ENCODE measurements around the gene CCDC81. TPM values are rescaled to one million over a fixed set of nuclear protein-coding genes. Genes with fewer than 3 reads are reported as not detected.
"Not testable (repeated sequence)": the region's sequence is repeated elsewhere in the genome, so short reads cannot be mapped to it uniquely, and the experiment has no call there.

The CCDC81 gene
- polyA plus RNA-seq, 1 donor (not counting 4 experiments of a cell fraction or from before 2014, with no cell fraction given) = 0.42 TPM

DNA sequence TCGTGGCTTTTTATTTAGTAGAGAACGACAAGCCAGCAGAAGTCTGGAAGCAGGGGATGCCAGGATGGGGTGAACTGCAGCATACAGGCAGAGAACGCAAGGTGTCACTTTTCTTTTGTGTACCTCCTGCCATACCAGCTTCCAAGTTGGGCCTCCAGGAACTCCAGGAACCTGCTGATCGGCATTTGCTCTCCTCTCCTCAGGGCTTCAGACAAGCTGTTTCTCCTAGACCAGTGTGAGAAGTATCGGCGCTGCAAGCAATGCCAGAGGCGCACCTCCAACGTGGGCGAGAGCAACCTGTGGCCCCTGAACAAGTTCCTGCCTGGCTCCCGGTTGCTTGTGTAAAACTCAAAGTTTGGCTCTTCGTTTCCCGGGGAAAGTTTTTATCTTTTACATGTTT, 47.7 kb downstream of the CCDC81 start:
- Histone ChIP-seq H3K79me2 (ENCODE audit: control insufficient read depth, insufficient read depth, low read length) (no peaks in the 10 kb centered on the region), H3K4me2 (ENCODE audit: control insufficient read depth, extremely low read depth, insufficient read depth, low read depth, low read length) (no peak overlapping the region), H3K9me3 (ENCODE audit: control insufficient read depth, low read depth, low read length) (no peaks in the 10 kb centered on the region), H2AFZ (ENCODE audit: control insufficient read depth, low read length) (no peak overlapping the region), H3K27ac (ENCODE audit: control insufficient read depth, insufficient read depth, low read length) (no peak overlapping the region), H3K36me3 (ENCODE audit: control insufficient read depth in 2 of 2, extremely low read depth in 1 of 2, insufficient read depth in 2 of 2, low read length in 2 of 2) (no peaks in the 10 kb centered on the region), H3K9ac (ENCODE audit: control insufficient read depth, extremely low read depth, insufficient read depth, low read length) (no peak overlapping the region), H3K4me1 (ENCODE audit: control insufficient read depth, extremely low read depth, insufficient read depth, low read length) (no peaks in the 10 kb centered on the region), H3K9me1 (ENCODE audit: control insufficient read depth, extremely low read depth, insufficient read depth, low read length) (no peaks in the 10 kb centered on the region), H3K27me3 (ENCODE audit: control insufficient read depth, extremely low read depth, insufficient read depth, low read length) (no peaks in the 10 kb centered on the region), H4K20me1 (ENCODE audit: control insufficient read depth, extremely low read depth, insufficient read depth, low read length) (no peaks in the 10 kb centered on the region), H3K4me3 (ENCODE audit: control insufficient read depth in 2 of 3, extremely low read depth in 1 of 3, insufficient read depth in 2 of 3, low read depth in 1 of 3, low read length in 3 of 3) (no peak overlapping the region)
- FAIRE-seq = no peak
- no peak for DNase-seq (ENCODE audit: low read depth, low spot score)
- TF ChIP-seq EZH2 (IDR thresholded peaks at IDR 0.05; ENCODE audit: low read length) = no peak
- TF ChIP-seq, protein P1, sequence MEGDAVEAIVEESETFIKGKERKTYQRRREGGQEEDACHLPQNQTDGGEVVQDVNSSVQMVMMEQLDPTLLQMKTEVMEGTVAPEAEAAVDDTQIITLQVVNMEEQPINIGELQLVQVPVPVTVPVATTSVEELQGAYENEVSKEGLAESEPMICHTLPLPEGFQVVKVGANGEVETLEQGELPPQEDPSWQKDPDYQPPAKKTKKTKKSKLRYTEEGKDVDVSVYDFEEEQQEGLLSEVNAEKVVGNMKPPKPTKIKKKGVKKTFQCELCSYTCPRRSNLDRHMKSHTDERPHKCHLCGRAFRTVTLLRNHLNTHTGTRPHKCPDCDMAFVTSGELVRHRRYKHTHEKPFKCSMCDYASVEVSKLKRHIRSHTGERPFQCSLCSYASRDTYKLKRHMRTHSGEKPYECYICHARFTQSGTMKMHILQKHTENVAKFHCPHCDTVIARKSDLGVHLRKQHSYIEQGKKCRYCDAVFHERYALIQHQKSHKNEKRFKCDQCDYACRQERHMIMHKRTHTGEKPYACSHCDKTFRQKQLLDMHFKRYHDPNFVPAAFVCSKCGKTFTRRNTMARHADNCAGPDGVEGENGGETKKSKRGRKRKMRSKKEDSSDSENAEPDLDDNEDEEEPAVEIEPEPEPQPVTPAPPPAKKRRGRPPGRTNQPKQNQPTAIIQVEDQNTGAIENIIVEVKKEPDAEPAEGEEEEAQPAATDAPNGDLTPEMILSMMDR (optimal IDR thresholded peaks at IDR 0.05 in 1 of 3, IDR thresholded peaks at IDR 0.05 in 1 of 3, conservative IDR thresholded peaks at IDR 0.05 in 1 of 3; ENCODE audit: extremely low read depth in 1 of 3, insufficient read depth in 2 of 3, low read length in 3 of 3) = no peak
- dilution Hi-C loops (cut with MboI; ENCODE audit: extremely low pct_ligation_motif_present, low sequenced_read_pairs) = no loop called here

DNA sequence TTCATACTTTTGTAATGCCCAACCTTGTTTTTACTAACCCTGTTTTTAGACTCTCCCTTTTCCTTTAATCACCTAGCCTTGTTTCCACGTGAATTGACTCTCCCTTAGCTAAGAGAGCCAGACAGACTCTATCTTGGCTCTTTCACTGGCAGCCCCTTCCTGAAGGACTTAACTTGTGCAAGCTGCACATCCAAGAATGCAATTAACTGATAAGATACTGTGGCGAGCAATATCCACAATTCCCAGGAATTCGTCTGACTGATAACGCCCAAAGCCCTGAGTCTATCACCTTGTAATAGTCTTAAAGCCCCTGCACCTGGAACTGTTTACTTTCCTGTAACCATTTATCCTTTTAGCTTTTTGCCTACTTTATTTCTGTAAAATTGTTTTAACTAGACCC, 48.8 kb downstream of the CCDC81 start:
- DNase-seq (ENCODE audit: low read depth, low spot score); dilution Hi-C loops (cut with MboI; ENCODE audit: extremely low pct_ligation_motif_present, low sequenced_read_pairs); H4K20me1 ChIP-seq (ENCODE audit: control insufficient read depth, extremely low read depth, insufficient read depth, low read length); H3K9ac ChIP-seq (ENCODE audit: control insufficient read depth, extremely low read depth, insufficient read depth, low read length); H3K4me2 ChIP-seq (ENCODE audit: control insufficient read depth, extremely low read depth, insufficient read depth, low read depth, low read length); H3K27ac ChIP-seq (ENCODE audit: control insufficient read depth, insufficient read depth, low read length); H2AFZ ChIP-seq (ENCODE audit: control insufficient read depth, low read length); H3K36me3 ChIP-seq (ENCODE audit: control insufficient read depth in 2 of 2, extremely low read depth in 1 of 2, insufficient read depth in 2 of 2, low read length in 2 of 2); H3K9me3 ChIP-seq (ENCODE audit: control insufficient read depth, low read depth, low read length); H3K79me2 ChIP-seq (ENCODE audit: control insufficient read depth, insufficient read depth, low read length); H3K4me3 ChIP-seq (ENCODE audit: control insufficient read depth in 2 of 3, extremely low read depth in 1 of 3, insufficient read depth in 2 of 3, low read depth in 1 of 3, low read length in 3 of 3); FAIRE-seq; H3K4me1 ChIP-seq (ENCODE audit: control insufficient read depth, extremely low read depth, insufficient read depth, low read length); H3K9me1 ChIP-seq (ENCODE audit: control insufficient read depth, extremely low read depth, insufficient read depth, low read length); H3K27me3 ChIP-seq (ENCODE audit: control insufficient read depth, extremely low read depth, insufficient read depth, low read length): not testable (repeated sequence)

DNA sequence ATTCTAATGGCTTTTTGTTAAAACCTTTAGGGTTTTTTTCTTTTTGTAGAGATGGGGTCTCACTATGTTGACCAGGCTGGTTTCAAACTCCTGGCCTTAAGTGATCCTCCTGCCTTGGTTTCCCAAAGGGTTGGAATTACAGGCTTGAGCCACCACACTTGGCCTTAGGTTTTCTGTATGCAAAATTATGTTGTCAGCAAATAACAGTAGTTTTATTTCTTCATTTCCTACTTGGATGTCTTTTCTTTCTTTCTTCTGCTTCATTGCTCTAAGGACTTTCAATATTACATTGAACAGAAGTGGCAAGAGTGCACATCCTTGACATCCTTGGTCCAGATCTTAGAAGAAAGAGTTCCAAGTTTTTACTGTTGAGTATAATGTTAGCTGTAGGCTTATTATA, 52.8 kb downstream of the CCDC81 start:
- Histone ChIP-seq H3K36me3 (ENCODE audit: control insufficient read depth in 2 of 2, extremely low read depth in 1 of 2, insufficient read depth in 2 of 2, low read length in 2 of 2) (no peaks in the 10 kb centered on the region), H3K4me2 (ENCODE audit: control insufficient read depth, extremely low read depth, insufficient read depth, low read depth, low read length) (no peak overlapping the region), H4K20me1 (ENCODE audit: control insufficient read depth, extremely low read depth, insufficient read depth, low read length) (no peaks in the 10 kb centered on the region), H3K4me3 (ENCODE audit: control insufficient read depth in 2 of 3, extremely low read depth in 1 of 3, insufficient read depth in 2 of 3, low read depth in 1 of 3, low read length in 3 of 3) (no peak overlapping the region), H2AFZ (ENCODE audit: control insufficient read depth, low read length) (no peak overlapping the region), H3K9me3 (ENCODE audit: control insufficient read depth, low read depth, low read length) (no peaks in the 10 kb centered on the region), H3K79me2 (ENCODE audit: control insufficient read depth, insufficient read depth, low read length) (no peaks in the 10 kb centered on the region), H3K4me1 (ENCODE audit: control insufficient read depth, extremely low read depth, insufficient read depth, low read length) (no peaks in the 10 kb centered on the region), H3K9ac (ENCODE audit: control insufficient read depth, extremely low read depth, insufficient read depth, low read length) (no peak overlapping the region), H3K27ac (ENCODE audit: control insufficient read depth, insufficient read depth, low read length) (no peak overlapping the region), H3K27me3 (ENCODE audit: control insufficient read depth, extremely low read depth, insufficient read depth, low read length) (no peaks in the 10 kb centered on the region), H3K9me1 (ENCODE audit: control insufficient read depth, extremely low read depth, insufficient read depth, low read length) (no peaks in the 10 kb centered on the region)
- dilution Hi-C loops (cut with MboI; ENCODE audit: extremely low pct_ligation_motif_present, low sequenced_read_pairs) = no loop called here
- no peak for TF ChIP-seq EZH2 (IDR thresholded peaks at IDR 0.05; ENCODE audit: low read length)
- TF ChIP-seq, protein P1 (optimal IDR thresholded peaks at IDR 0.05 in 1 of 3, IDR thresholded peaks at IDR 0.05 in 1 of 3, conservative IDR thresholded peaks at IDR 0.05 in 1 of 3; ENCODE audit: extremely low read depth in 1 of 3, insufficient read depth in 2 of 3, low read length in 3 of 3) = no peak
- FAIRE-seq (no peak), DNase-seq (ENCODE audit: low read depth, low spot score) (no peak)
